Neutrophil (primary cell): ENCODE data around the gene AHNAK.

Experiments used
- H3K27ac ChIP-seq: fragments of 200-600 bp; sonication (generic); 2 replicates; pipeline ENCODE4 v1.5.1; 2016; ENCODE audit warnings: mild to moderate bottlenecking, moderate library complexity
- H3K27me3 ChIP-seq: fragments of 200-600 bp; sonication (generic); 2 replicates; pipeline ENCODE4 v1.6.0; 2016; ENCODE audit warnings: mild to moderate bottlenecking
- H3K36me3 ChIP-seq: fragments of 200-600 bp; sonication (generic); 2 replicates; pipeline ENCODE4 v1.5.1; 2017
- H3K4me1 ChIP-seq, 2 experiments: fragments of 200-600 bp in 1 of 2; sonication (generic) in 1 of 2; 1 replicate in 1 of 2; 2 replicates in 1 of 2; pipeline versions ENCODE4 v1.5.1 to v1.6.1; 2013 to 2016; ENCODE audit warnings: low read depth in 1 of 2, low read length in 1 of 2, mild to moderate bottlenecking in 1 of 2, moderate library complexity in 1 of 2; ENCODE audit not compliant: control insufficient read depth in 1 of 2, insufficient read depth in 1 of 2
- H3K4me3 ChIP-seq, 2 experiments: fragments of 200-600 bp in 1 of 2; sonication (generic) in 1 of 2; 1 replicate in 1 of 2; 2 replicates in 1 of 2; pipeline ENCODE4 v1.5.1; 2013 to 2016; ENCODE audit warnings: low read depth in 1 of 2, low read length in 1 of 2, mild to moderate bottlenecking in 1 of 2, moderate library complexity in 1 of 2
- H3K9me3 ChIP-seq: fragments of 200-600 bp; sonication (generic); 2 replicates; pipeline ENCODE4 v1.5.1; 2016
- TF ChIP-seq, protein P1 (sequence below): fragments of 200-600 bp; sonication (generic); IDR thresholded peaks from 2 replicates; pipeline ENCODE4 v1.5.1; 2016; ENCODE audit warnings: antibody characterized with exemption

AHNAK gene

DNA sequence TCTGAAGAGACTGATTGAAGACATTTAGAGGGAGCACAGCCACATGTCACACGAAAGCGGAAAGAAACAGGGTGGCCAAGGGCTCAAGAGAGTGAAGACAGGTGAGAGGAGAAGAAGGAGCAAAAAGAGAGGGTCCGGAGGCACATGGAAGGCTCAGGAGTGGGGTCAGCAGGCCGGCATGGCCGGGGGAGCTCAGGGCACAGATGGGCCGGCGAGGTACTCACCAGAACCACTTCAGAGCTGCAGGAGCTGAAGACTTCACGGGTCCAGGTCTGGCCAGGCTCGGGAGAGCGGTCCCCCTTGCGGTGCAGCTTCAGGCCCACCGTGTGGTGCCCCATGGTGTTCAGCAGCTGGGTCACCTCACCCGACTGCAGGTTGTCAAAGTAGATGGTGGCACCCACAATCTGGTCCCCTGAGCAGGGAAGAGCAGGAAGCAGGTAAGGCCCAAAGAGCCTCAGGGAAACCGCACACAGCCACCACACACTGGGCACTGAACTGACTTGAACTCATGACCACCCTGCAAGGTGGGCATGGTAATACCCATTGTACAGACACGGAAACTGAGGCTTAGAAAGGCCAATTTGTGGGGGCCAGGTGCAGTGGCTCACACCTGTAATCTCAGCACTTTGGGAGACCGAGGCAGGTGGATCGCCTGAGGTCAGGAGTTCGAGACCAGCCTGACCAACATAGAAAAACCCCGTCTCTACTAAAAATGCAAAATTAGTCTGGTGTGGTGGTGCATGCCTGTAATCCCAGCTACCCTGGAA, 11.6 kb downstream of the AHNAK start:
- H3K27me3 ChIP-seq: no peaks in the 10 kb centered on the region
- TF ChIP-seq, protein P1, sequence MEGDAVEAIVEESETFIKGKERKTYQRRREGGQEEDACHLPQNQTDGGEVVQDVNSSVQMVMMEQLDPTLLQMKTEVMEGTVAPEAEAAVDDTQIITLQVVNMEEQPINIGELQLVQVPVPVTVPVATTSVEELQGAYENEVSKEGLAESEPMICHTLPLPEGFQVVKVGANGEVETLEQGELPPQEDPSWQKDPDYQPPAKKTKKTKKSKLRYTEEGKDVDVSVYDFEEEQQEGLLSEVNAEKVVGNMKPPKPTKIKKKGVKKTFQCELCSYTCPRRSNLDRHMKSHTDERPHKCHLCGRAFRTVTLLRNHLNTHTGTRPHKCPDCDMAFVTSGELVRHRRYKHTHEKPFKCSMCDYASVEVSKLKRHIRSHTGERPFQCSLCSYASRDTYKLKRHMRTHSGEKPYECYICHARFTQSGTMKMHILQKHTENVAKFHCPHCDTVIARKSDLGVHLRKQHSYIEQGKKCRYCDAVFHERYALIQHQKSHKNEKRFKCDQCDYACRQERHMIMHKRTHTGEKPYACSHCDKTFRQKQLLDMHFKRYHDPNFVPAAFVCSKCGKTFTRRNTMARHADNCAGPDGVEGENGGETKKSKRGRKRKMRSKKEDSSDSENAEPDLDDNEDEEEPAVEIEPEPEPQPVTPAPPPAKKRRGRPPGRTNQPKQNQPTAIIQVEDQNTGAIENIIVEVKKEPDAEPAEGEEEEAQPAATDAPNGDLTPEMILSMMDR: no peak
- no peaks in the 10 kb centered on the region for H3K36me3 ChIP-seq
- H3K4me3 ChIP-seq: no peak overlapping the region
- no peak overlapping the region for H3K27ac ChIP-seq
- no peaks in the 10 kb centered on the region for H3K9me3 ChIP-seq
- H3K4me1 ChIP-seq: no peaks in the 10 kb centered on the region

DNA sequence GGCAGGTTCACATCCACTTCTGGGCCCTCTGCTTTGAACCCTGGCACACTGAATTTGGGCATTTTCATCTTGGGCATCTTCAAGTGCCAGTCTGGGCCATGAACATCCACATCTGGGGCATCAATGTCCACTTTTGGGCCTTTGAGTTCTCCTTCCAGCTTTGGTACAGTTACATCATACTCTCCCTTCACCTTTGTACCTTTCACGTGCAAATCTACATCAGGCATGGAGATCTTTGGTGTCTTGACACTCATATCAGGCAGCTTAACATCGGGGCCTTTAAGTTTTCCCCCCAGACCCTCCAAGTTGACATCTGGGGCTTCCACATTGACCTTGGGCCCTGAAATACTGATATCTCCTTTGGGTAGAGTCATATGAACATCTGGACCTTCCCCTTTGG, 14.5 kb downstream of the AHNAK start:
- Histone ChIP-seq H3K4me1 (no peaks in the 10 kb centered on the region), H3K36me3 (no peaks in the 10 kb centered on the region), H3K4me3 (no peak overlapping the region), H3K9me3 (no peaks in the 10 kb centered on the region), H3K27ac (no peak overlapping the region), H3K27me3 (no peaks in the 10 kb centered on the region)
- TF ChIP-seq, protein P1: no peak

GRCh38 chr11:62516736-62517371, 29.8 kb downstream of the AHNAK start:
- Histone ChIP-seq H3K36me3 (no peaks in the 10 kb centered on the region), H3K27me3 (no peaks in the 10 kb centered on the region), H3K4me1 (no peaks in the 10 kb centered on the region), H3K27ac (no peak overlapping the region), H3K4me3 (no peak overlapping the region), H3K9me3 (no peaks in the 10 kb centered on the region)
- TF ChIP-seq, protein P1: no peak

DNA sequence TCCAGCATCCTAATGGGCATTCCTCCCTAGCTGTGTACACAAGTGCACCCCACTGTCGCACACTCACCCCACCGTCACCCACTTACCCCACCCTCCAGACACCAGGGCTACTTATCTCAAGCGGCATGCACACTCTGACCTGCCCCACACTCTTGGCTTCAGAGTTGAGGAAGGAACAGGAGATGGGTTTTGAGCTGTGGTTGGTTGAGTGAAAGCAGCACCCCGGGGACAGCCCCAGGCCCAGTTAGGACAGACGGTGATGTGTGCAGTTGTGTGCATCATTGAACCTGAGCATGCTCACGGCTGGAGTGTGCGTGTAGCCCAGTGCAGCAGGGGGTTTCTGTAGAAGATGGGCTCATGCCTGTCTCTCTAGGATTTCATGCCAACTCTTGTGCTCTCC, 32.5 kb downstream of the AHNAK start:
- Histone ChIP-seq H3K36me3 (no peaks in the 10 kb centered on the region), H3K27ac (no peak overlapping the region)

GRCh38 chr11:62513626-62514025, 33.0 kb downstream of the AHNAK start:
- TF ChIP-seq, protein P1: no peak
- H3K27ac ChIP-seq: no peak overlapping the region
- H3K27me3 ChIP-seq: peaks cover 7% of the 10 kb centered on the region
- no peaks in the 10 kb centered on the region for H3K9me3 ChIP-seq
- no peaks in the 10 kb centered on the region for H3K4me1 ChIP-seq
- no peak overlapping the region for H3K4me3 ChIP-seq
- no peaks in the 10 kb centered on the region for H3K36me3 ChIP-seq

More for the DNA sequence above, 32.5 kb downstream of the AHNAK start:
- Histone ChIP-seq H3K4me1 (no peaks in the 10 kb centered on the region), H3K9me3 (no peaks in the 10 kb centered on the region), H3K27me3 (peaks cover 1% of the 10 kb centered on the region), H3K4me3 (no peak overlapping the region)
- TF ChIP-seq, protein P1: no peak
